NCI-H146 treated with DMSO at 0.1 percent for 48 hours (cell line): Measurements from ENCODE around the gene MYBL2.

Experiments used
- DNase-seq: peaks from one replicate; lab custom pipeline; 2025; ENCODE audit not compliant: unreplicated experiment; lab: John Stamatoyannopoulos, UW

The MYBL2 gene

GRCh38 chr20:43721429-43722152 lies 54.7 kb downstream of the MYBL2 start:
- DNase-seq = peak; percentile 71

DNA sequence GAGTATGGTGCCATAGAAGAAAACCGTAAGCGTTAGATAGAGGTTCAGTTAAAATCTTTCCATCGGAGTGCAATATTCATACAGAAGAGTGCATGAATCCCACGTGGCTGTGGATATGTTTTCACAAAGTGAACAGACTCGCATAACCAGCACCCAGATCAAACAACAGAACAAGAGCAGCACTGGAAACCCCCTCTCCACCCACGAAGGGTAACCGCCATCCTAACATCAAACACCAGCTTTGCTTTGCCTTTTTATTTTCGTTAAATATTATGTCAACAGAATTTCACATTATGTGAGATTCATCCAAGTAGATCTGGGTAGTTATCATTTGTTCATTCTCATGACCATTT lies 55.2 kb downstream of the MYBL2 start:
- DNase-seq = no peak

DNA sequence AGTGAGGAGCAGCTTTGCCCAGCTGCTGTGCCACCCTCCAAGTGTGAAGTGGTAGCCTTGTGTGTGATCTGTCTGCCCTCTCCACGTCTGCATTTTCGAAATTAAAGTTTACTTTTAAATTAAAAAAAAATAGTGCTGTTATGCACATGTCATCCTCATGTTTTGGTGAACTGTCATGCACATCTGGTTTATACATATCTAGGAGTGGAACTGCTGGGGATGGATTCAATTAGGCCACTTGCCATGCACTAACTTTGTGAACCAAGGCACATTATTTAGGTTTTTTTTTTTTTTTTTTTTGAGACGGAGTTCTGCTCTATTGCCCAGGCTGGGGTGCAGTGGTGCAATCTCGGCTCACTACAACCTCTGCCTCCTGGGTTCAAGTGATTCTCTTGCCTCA lies 56.3 kb downstream of the MYBL2 start:
- DNase-seq = no peak

GRCh38 chr20:43723735-43724134 lies 56.8 kb downstream of the MYBL2 start:
- no peak for DNase-seq

DNA sequence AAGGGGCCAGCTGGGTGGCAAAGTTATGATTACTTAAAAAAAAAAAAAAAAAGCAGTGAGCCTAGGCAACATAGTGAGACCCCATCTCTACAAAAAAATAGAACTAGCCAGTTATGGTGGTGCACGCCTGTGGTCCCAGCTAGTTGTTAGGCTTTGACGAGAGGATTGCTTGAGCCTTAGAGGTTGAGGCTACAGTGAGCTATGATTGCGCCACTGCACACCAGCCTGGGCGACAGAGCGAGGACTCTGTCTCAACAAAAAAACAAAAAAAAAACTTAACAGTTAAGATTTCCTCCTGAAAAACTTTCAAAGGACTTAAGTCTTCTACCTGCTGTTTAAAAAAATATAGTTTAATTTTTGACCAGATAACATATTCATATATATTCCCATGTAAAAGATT lies 57.5 kb downstream of the MYBL2 start:
- no peak for DNase-seq

DNA sequence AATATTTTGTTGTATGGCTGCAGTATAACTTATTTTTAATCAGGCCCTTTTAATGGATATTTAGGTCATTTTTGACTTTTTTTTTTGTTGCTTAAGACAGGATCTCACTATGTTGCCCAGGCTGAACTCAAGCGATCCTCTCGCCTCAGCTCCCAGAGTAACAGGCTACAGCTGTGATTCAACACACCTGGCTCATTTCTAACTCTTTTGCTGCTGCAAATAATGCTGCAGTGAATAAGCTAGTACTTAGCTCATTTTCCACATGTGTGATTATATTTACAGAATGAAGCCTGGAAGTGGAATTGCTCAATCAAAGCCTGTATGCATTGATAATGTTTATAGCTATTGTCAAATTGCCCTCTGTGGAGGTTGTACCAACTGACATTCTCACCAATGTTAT lies 58.8 kb downstream of the MYBL2 start:
- no peak for DNase-seq

- DNase-seq = no peak
Observed at GRCh38 chr20:43726333-43726732, 59.4 kb downstream of the MYBL2 start.

DNA sequence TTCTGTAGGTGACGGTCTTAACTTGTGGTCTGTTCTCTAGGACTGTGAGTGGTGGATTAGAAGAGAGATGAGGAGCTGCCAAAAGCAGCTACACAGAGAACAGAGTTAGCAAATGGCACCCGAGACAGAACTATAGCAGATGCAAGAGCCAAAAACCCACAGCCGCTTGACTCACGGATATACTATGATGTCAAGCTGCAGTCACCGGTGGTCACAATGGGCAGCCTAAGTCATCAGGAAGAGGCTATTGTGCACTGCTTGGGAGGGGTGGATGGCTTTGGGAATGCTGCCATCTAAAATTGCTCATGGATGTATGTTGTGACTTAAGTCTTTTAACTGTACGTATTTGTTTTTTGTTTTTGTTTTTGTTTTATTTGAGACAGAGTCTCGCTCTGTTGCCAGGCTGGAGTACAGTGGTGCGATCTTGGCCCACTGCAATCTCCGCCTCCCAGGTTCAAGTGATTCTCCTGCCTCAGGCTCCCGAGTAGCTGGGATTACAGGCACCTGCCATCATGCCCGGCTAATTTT lies 60.0 kb downstream of the MYBL2 start, which contains the start of gene GTSF1L:
Gene GTSF1L (minus strand): TSS at position 192 of the 528 bp plus-strand sequence. CDS start 308 bp downstream, outside the sequence.
- no peak for DNase-seq

DNA sequence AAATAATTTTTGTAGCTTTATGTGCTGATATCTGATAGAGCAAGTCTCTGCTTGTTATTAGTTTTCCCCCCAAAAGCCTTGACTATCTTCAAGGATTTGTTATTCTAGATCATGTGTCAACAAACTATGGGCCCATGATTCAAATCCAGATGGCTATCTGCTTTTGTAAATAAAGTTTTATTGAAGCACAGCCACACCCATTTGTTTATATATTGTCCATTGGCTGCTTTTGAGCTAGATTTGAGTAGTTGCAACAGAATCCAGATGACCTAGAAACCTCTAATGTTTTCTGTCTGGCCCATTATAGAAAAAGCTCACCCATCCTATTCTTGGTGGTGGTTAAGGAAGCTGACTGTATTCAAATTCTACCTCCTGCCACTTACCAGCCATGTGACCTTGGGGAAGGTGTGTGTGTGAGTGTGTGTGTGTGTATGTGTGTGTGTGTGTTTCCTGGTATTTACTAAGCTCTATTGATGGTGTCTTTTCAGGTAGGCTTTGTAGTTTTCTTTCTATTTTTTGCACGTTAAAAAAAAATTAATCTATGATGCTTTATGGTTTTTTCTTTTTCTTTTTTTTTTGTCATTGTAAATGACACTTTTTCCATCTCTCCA lies 61.2 kb downstream of the MYBL2 start:
- DNase-seq = no peak

DNA sequence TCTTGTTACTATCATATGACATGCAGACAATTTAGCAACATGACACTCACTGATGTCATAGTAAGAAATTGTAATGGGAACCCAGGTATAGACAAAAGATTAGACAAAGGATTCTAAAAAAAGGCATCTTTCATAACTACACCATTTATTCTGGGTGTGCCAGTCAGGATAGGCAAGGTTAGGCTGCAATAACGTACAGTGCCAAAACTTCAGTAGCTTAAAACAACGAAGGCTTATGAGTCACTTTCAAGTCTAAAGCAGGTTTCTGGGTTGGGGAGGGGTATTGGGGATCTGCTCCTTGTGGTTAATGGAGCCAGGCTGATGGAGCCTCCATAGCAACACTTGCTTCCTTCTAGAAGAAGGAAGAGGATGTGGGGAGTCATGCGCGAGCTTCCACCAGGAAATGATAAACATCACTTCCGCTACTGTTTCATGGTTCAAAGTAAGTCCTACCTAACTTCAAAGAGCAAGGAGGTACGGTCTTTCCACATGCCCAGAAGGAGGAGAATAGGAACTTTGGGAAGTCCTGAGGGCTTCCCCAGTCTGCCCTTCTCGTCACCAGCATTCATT lies 61.9 kb downstream of the MYBL2 start:
- no peak for DNase-seq

- DNase-seq = no peak
Observed at GRCh38 chr20:43731469-43731868, 64.6 kb downstream of the MYBL2 start.

GRCh38 chr20:43731927-43732326 lies 65.0 kb downstream of the MYBL2 start:
- DNase-seq = no peak

GRCh38 chr20:43736588-43737158 lies 69.8 kb downstream of the MYBL2 start:
- DNase-seq = no peak

GRCh38 chr20:43737925-43738324 lies 71.0 kb downstream of the MYBL2 start:
- no peak for DNase-seq

DNA sequence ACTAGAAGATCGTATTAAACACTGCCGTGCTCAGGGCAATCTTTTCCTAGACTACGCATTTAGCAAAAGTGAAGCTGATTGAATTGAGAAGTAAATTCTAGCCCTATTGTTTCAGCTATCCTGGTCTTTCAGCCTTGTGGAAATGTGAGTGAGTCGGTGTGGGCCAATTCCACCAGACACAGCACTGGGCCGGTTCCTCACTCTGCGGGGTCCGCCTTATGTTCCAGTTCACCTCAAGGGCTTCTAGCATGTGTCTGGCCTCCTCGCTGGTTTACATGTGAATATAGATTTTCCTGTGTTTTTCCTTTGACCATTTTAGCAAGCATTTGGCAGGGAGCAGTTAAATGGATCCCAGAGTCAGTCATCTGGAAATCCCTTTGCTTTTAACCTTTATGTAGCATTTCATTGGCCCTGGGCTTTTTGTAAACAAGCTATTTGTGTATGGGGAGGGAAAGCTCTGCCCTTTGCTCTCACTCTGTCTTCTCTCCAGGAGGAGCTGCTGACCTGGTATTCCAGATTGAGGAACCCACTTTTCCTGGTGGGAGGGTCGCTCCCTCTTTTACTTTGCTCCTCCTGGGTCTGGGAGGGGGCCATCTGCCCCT lies 72.3 kb downstream of the MYBL2 start:
- DNase-seq = no peak

- DNase-seq = no peak
Observed at GRCh38 chr20:43740642-43741041, 73.7 kb downstream of the MYBL2 start.

DNA sequence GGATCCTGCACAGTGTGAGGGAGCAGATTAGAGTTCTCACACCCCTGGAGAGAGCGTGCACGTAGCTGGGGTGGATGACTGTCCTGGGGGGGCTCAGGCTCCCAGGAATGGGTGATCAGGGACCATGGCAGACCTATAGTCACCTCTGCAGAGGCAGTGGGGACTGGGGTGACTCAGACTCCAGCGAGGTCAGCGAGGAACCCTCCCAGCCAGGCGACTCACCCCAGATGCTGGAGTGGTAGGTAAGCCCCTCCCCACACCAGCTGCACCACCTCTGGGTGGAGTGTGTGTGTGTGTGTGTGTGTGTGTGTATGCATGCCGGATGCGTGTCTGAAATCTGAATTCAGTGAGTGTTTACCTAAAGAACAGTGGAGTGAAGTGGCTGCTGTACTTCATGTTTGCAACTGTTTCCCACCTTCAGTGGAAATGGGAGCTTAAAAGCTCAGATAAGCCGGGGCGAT lies 77.3 kb downstream of the MYBL2 start:
- DNase-seq = no peak

DNA sequence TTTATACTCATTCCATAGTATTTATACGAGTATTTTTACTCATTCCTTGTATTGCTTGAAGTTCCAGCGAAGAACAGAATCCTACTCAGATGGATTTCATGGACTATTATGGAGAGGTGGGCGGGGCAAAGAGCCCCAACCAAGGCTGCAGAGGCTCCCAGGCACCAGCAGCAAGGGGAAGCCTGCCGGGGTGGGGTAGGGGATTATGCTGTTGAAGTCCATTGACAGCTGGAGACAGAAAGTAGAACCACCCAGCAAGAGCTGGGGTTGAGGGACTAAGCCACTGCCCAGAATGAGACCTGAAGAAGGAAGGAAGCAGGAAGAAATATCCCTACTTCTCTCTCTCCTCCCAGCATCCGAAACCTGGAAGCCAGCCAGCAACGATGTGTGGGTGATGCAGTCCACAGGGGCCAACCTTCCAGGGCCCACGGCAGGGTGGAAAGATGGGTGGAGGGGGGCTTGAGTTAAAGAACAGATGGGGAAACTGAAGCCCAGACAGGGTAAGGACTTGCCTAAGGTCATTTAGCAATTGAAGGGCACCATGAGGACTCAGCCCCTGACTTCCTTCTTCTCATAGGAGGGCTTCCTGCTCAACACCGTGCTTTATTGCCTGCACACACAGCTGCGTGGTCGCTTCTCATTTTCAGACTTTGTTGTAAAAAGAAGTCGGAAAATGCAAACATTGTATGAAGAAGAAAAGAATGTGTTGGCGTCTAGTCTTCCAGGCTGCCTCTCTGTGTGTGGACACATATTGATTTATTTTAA lies 78.2 kb downstream of the MYBL2 start:
- no peak for DNase-seq

DNA sequence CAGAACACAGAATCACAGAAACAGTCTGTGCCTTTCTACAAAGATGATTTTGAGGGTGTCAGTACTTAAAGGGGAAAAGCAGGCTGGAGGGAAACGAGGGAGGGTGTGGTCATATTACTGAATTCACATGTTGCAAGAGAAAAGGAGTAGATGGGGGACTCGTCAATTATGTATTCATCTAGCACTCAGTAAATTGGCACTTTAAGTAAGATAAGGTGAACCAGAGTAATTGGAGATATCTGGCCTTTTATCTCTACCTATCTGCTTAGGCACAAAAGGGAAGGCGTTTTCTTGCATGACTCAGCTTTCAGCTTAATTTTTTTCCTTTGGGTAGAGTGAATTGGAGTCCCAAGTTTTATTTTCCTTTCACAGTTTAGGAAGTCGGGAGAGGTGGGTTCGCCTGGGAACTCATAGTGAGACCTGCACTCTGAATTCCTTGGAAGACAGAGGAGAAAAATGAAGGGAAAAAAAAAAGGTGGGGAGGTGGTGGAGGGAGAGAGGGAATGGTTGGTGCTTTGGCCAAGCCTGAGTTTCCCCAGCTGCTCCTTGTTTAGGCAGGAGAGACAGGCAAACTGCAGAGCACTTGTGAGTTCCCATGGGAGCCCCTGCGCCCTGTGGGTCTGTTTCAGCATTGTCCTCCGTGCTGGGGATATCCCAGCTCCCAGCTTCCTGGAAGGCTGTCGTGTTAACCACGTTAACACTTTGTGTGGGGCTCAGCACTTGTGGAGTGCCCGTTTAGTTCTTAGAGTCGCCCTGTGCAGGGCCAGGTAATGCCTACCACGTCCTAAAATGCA lies 79.6 kb downstream of the MYBL2 start:
- no peak for DNase-seq

DNA sequence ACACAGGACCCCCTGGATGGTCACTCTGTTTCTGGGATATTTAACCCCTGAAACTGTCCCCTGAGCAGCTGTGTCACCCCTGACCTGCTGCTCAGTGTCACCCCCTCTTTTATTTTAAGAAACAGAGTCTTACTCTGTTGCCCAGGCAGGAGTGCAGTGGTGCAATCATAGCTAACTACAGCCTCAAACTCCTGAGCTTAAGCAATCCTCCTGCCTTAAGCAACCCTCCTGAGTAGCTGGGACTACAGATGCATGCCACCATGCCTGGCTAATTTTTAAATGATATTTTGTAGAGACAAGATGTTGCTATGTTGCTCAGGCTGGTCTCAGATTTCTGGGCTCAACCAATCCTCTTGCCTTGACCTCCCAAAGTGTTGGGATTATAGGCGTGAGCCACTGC lies 81.4 kb downstream of the MYBL2 start:
- no peak for DNase-seq
